H1 (cell line): ENCODE data around the gene C3orf49. TPM values are rescaled to one million over a fixed set of nuclear protein-coding genes. Genes with fewer than 3 reads are reported as not detected.

Experiments used
- CTCF ChIA-PET: fragments of 300-600 bp; sonication (Branson Sonifier 250); formaldehyde crosslinking; loops from one replicate; lab custom pipeline; 2021; ENCODE audit not compliant: partially characterized antibody; lab: Charles Lee
- POLR2A ChIA-PET: fragments of 300-600 bp; sonication (Branson Sonifier 250); formaldehyde crosslinking; loops from one replicate; lab custom pipeline; 2021; ENCODE audit warnings: inconsistent platforms; ENCODE audit not compliant: partially characterized antibody; lab: Charles Lee
- DNase-seq, 2 experiments: peaks; one replicate each; pipeline versions ENCODE4 v3.0.0 to v3.0.0-alpha.2; 2010 to 2022; ENCODE audit warnings: low spot score in 2 of 2, low read depth in 1 of 2, mixed read lengths in 1 of 2
- FAIRE-seq: peaks from 2 replicates; lab custom pipeline; 2011; peaks lifted over from hg19 to GRCh38; lab: Jason Lieb, UNC
- H2AFZ ChIP-seq: 2 replicates; pipeline ENCODE4 v1.8.1; 2012; ENCODE audit warnings: low read length, inconsistent platforms
- H2AK5ac ChIP-seq: 2 replicates; pipeline ENCODE4 v1.6.1; 2013; ENCODE audit warnings: low read depth, low read length
- H2BK120ac ChIP-seq: replicated peaks from 2 replicates; pipeline ENCODE3; 2013; ENCODE audit warnings: low read depth, low read length, inconsistent platforms
- H2BK12ac ChIP-seq: 2 replicates; pipeline ENCODE4 v1.6.1; 2013; ENCODE audit warnings: low read depth, low read length
- H2BK15ac ChIP-seq: 2 replicates; pipeline ENCODE4 v1.6.1; 2013; ENCODE audit warnings: low read length
- H2BK20ac ChIP-seq: 2 replicates; pipeline ENCODE4 v1.6.1; 2013; ENCODE audit warnings: low read length
- H2BK5ac ChIP-seq: 2 replicates; pipeline ENCODE4 v1.6.1; 2013; ENCODE audit warnings: low read depth, low read length
- H3K14ac ChIP-seq: 2 replicates; pipeline ENCODE4 v1.6.1; 2013; ENCODE audit warnings: inconsistent platforms; ENCODE audit not compliant: insufficient read length
- H3K18ac ChIP-seq: 2 replicates; pipeline ENCODE4 v1.6.1; 2013; ENCODE audit warnings: low read length; ENCODE audit errors: extremely low read depth
- H3K23ac ChIP-seq: 2 replicates; pipeline ENCODE4 v1.6.1; 2013; ENCODE audit warnings: inconsistent platforms; ENCODE audit not compliant: insufficient read length
- H3K23me2 ChIP-seq: 2 replicates; pipeline ENCODE4 v1.6.1; 2013; ENCODE audit warnings: low read depth, low read length
- H3K27ac ChIP-seq: 2 replicates; pipeline ENCODE4 v1.6.1; 2011; ENCODE audit warnings: low read depth, low read length, inconsistent platforms
- H3K27me3 ChIP-seq, 4 experiments: replicated peaks in 1 of 4; 1 replicate in 1 of 4; 2 replicates in 3 of 4; pipeline versions ENCODE4 v1.6.1 to v1.8.1; 2011 to 2013; ENCODE audit warnings: low read length in 3 of 4, mild to moderate bottlenecking in 3 of 4, inconsistent platforms in 2 of 4, mixed read lengths in 2 of 4, moderate library complexity in 1 of 4; ENCODE audit not compliant: control insufficient read depth in 3 of 4, insufficient read depth in 3 of 4; ENCODE audit errors: extremely low read depth in 1 of 4
- H3K36me3 ChIP-seq, 4 experiments: 2 replicates each; pipeline versions ENCODE4 v1.6.1 to v1.8.1; 2011 to 2013; ENCODE audit warnings: mild to moderate bottlenecking in 4 of 4, low read length in 3 of 4, moderate library complexity in 2 of 4, control low read depth in 1 of 4, inconsistent platforms in 1 of 4; ENCODE audit not compliant: insufficient read depth in 4 of 4, control insufficient read depth in 2 of 4
- H3K4ac ChIP-seq: replicated peaks from 2 replicates; pipeline ENCODE3; 2013; ENCODE audit warnings: low read length, low read depth, mixed read lengths, inconsistent platforms; ENCODE audit not compliant: insufficient read length
- H3K4me1 ChIP-seq, 4 experiments: replicated peaks in 1 of 4; 1 replicate in 1 of 4; 2 replicates in 3 of 4; pipeline versions ENCODE4 v1.6.1 to v1.8.1; 2011 to 2013; ENCODE audit warnings: low read length in 3 of 4, inconsistent platforms in 2 of 4, mixed read lengths in 1 of 4; ENCODE audit not compliant: insufficient read depth in 4 of 4, control insufficient read depth in 3 of 4
- H3K4me2 ChIP-seq, 2 experiments: 2 replicates each; pipeline versions ENCODE4 v1.6.1 to v1.8.1; 2011 to 2013; ENCODE audit warnings: low read depth in 2 of 2, low read length in 2 of 2, control low read depth in 1 of 2, inconsistent platforms in 1 of 2, mild to moderate bottlenecking in 1 of 2; ENCODE audit not compliant: insufficient read depth in 1 of 2
- H3K4me3 ChIP-seq, 4 experiments: fragments of 200-600, 300-600 bp in 1 of 4; sonication (generic), shearing (Covaris generic), sonication (Bioruptor Twin) in 1 of 4; 2 replicates each; pipeline versions ENCODE4 v1.5.1 to v1.8.1; 2011 to 2016; ENCODE audit warnings: low read length in 4 of 4, low read depth in 3 of 4, control low read depth in 2 of 4, inconsistent platforms in 2 of 4, mild to moderate bottlenecking in 2 of 4, mixed read lengths in 1 of 4, moderate library complexity in 1 of 4; ENCODE audit not compliant: insufficient read depth in 2 of 4; ENCODE audit errors: extremely low read depth in 1 of 4
- H3K56ac ChIP-seq: replicated peaks from 2 replicates; pipeline ENCODE3; 2013; ENCODE audit warnings: low read depth, mild to moderate bottlenecking, mixed read lengths, low read length, inconsistent platforms; ENCODE audit not compliant: insufficient read length
- H3K79me1 ChIP-seq: 2 replicates; pipeline ENCODE4 v1.6.1; 2013; ENCODE audit warnings: low read depth, low read length, control low read depth
- H3K79me2 ChIP-seq, 2 experiments: 2 replicates each; pipeline versions ENCODE4 v1.6.1 to v1.8.1; 2012 to 2013; ENCODE audit warnings: low read length in 2 of 2, mild to moderate bottlenecking in 2 of 2, inconsistent platforms in 1 of 2; ENCODE audit not compliant: insufficient read depth in 2 of 2, control insufficient read depth in 1 of 2
- H3K9ac ChIP-seq, 4 experiments: replicated peaks in 1 of 4; 1 replicate in 1 of 4; 2 replicates in 3 of 4; pipeline versions ENCODE4 v1.6.1 to v1.8.1; 2011 to 2013; ENCODE audit warnings: low read depth in 3 of 4, low read length in 3 of 4, control low read depth in 2 of 4, mild to moderate bottlenecking in 2 of 4, moderate library complexity in 2 of 4, inconsistent platforms in 1 of 4; ENCODE audit errors: extremely low read depth in 1 of 4
- H3K9me3 ChIP-seq, 2 experiments: 2 replicates each; pipeline versions ENCODE4 v1.6.1 to v1.8.1; 2012 to 2013; ENCODE audit warnings: mild to moderate bottlenecking in 2 of 2, moderate library complexity in 2 of 2, control low read depth in 1 of 2, inconsistent platforms in 1 of 2, low read depth in 1 of 2, low read length in 1 of 2, mixed read lengths in 1 of 2; ENCODE audit not compliant: insufficient read depth in 2 of 2
- H4K20me1 ChIP-seq, 2 experiments: replicated peaks in 1 of 2; 2 replicates each; pipeline versions ENCODE3 to v1.8.1; 2011 to 2013; ENCODE audit warnings: inconsistent platforms in 2 of 2, low read length in 2 of 2, mild to moderate bottlenecking in 1 of 2; ENCODE audit not compliant: insufficient read depth in 2 of 2, control insufficient read depth in 1 of 2
- H4K5ac ChIP-seq: 2 replicates; pipeline ENCODE4 v1.6.1; 2013; ENCODE audit warnings: low read length, low read depth, mixed read lengths, inconsistent platforms; ENCODE audit not compliant: insufficient read length
- H4K8ac ChIP-seq: 2 replicates; pipeline ENCODE4 v1.8.0; 2013; ENCODE audit warnings: mild to moderate bottlenecking, moderate library complexity, low read length, inconsistent platforms; ENCODE audit not compliant: insufficient read depth; ENCODE audit errors: extremely low read depth
- H4K91ac ChIP-seq: replicated peaks from 2 replicates; pipeline ENCODE3; 2013; ENCODE audit warnings: low read length, mixed read lengths, inconsistent platforms; ENCODE audit not compliant: insufficient read length
- BACH1 ChIP-seq: IDR thresholded peaks from 2 replicates; pipeline ENCODE4 v1.6.1; 2012; ENCODE audit warnings: low read length, improper control_type of control experiment
- GABPA ChIP-seq: IDR thresholded peaks from 2 replicates; pipeline ENCODE4 v1.6.1; 2011; ENCODE audit warnings: mild to moderate bottlenecking, low read length, moderate library complexity, borderline replicate concordance; ENCODE audit not compliant: insufficient read depth
- WGBS, 2 experiments: shearing (Covaris generic) in 1 of 2; methylation state at CpG; one replicate each; pipeline versions ENCODE4 v1.1.6 to v1.1.7; 2013 to 2015; ENCODE audit warnings: low lambda C conversion rate in 2 of 2, mixed read lengths in 2 of 2, inconsistent platforms in 1 of 2, low coverage in 1 of 2, missing lambda C conversion rate in 1 of 2; ENCODE audit not compliant: insufficient replicate concordance in 2 of 2, insufficient coverage in 1 of 2, insufficient read length in 1 of 2; ENCODE audit errors: extremely low coverage in 1 of 2, missing lambda C conversion rate in 1 of 2; 5-methylcytosine and 5-hydroxymethylcytosine counted together
- polyA plus RNA-seq, 7 experiments: library from polyadenylated mRNA; depleted of rRNA in 3 of 7; stranded (reverse) in 5 of 7; unstranded in 2 of 7; fragments of >200 nt in 5 of 7; fragments of 200-250 nt in 2 of 7; gene quantifications; 1 replicate in 5 of 7; 2 replicates in 1 of 7; 4 replicates in 1 of 7; pipeline versions ENCODE4 v1.2.1 to v1.2.3, GENCODE V29; 2011 to 2013; ENCODE audit warnings: missing spikeins in 2 of 7, mixed read lengths in 2 of 7
- total RNA-seq: library from RNA; stranded (reverse); fragmentation: NEBNext Ultra II Directional; extraction: Animal tissue kit (Norgen Biotek cat#: 25700); gene quantifications from 2 replicates; pipeline ENCODE4 v1.2.1, GENCODE V29; 2021

Gene C3orf49
- total and polyA plus RNA-seq, 2 of the 8 experiments (the other 6 are each of a cell fraction or from before 2014, with no cell fraction given), result not detected

DNA sequence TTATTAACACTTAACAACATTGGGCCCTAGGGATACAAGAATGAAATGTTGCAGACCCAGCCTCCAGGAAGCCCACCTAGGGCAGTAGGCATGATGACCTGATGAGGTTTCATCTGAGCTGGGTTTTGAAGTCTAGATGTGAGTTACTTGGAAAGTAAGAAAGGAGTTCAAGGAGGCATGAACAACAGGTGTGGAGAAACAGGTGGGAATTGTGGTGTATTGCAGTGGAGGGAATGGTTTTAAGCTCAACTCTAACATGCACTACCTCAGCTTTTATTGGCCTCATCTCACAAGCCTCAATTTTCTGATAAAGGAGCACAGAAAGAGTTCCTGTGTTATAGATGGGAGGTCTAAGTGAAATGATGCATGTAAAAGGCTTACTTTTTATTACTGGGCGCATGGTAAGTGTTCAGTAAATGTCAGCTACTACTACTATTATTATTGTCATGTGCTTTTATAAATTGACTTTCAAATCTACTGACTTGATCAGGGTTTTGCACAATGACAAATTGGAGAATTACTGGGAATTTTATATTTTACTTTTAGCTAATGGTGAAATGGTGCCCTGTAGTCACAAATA is 73.8 kb downstream of the C3orf49 start:
- ChIA-PET CTCF (interaction anchor here (0.6 to 1.4 kb wide), 5 partner anchors 9 to 440 kb away, joined by 3 to 5 read pairs (median 4); no protein-coding TSS in a partner anchor), POLR2A (interaction anchor here (1.5 to 1.8 kb wide), 3 partner anchors 9 to 19 kb away, joined by 4 to 5 read pairs (median 4); partner anchors contain the start of gene SCAANT1)
- Histone ChIP-seq H2AFZ (no peak overlapping the region), H3K14ac (no peak overlapping the region), H3K79me1 (0 out of 2 replicates have a peak, but pooled peaks cover 3% of the 10 kb centered on the region), H3K4ac (no peak overlapping the region), H3K4me1 (peaks cover 0 to 3% (median 0%) of the 10 kb centered on the region in 4 experiments; a peak in 1 of 7 replicates), H2AK5ac (no peak overlapping the region), H3K23me2 (no peaks in the 10 kb centered on the region), H4K5ac (no peak overlapping the region), H3K4me3 (no peak overlapping the region), H4K8ac (no peak overlapping the region), H3K9ac (no peak overlapping the region; a peak in 1 of 7 replicates), H3K27me3 (no peaks in the 10 kb centered on the region), H2BK5ac (no peak overlapping the region), H2BK20ac (no peak overlapping the region), H2BK120ac (no peak overlapping the region), H3K9me3 (no peaks in the 10 kb centered on the region), H2BK15ac (no peak overlapping the region), H4K20me1 (no peaks in the 10 kb centered on the region), H3K56ac (no peak overlapping the region), H2BK12ac (no peak overlapping the region), H4K91ac (no peak overlapping the region), H3K4me2 (no peak overlapping the region), H3K79me2 (peaks cover 0 to 15% of the 10 kb centered on the region in 2 experiments; a peak in 1 of 4 replicates), H3K18ac (no peak overlapping the region), H3K36me3 (no peaks in the 10 kb centered on the region), H3K23ac (no peak overlapping the region), H3K27ac (no peak overlapping the region)
- WGBS, 2 experiments, result 88% methylated on average over 1 of the region's 1 CpG; no CpG with 5 or more reads in 1 of the 2 experiments
- DNase-seq (no peak), FAIRE-seq (no peak)
- TF ChIP-seq BACH1 (no peak), GABPA (no peak)
